GM12875 (cell line): ENCODE data around the gene KIRREL1.

Experiments
- H3K4me3 ChIP-seq: one replicate; pipeline ENCODE4 v1.5.1; 2011; ENCODE audit warnings: low read depth, low read length, control low read depth
- CTCF ChIP-seq: IDR thresholded peaks from 2 replicates; pipeline ENCODE4 v1.5.1; 2011; ENCODE audit warnings: low read depth, mild to moderate bottlenecking, control low read depth, inconsistent platforms, low read length, moderate library complexity, borderline replicate concordance; ENCODE audit not compliant: insufficient read depth

Gene KIRREL1

GRCh38 chr1:158022554-158023312, 29.3 kb downstream of the KIRREL1 start:
- TF ChIP-seq CTCF: no peak
- H3K4me3 ChIP-seq: no peak overlapping the region

- no peak overlapping the region for H3K4me3 ChIP-seq
- TF ChIP-seq CTCF: no peak
These were observed 31.3 kb downstream of the KIRREL1 start for GRCh38 chr1:158024737-158025136.

- no peak for TF ChIP-seq CTCF
- no peak overlapping the region for H3K4me3 ChIP-seq
These were observed 32.3 kb downstream of the KIRREL1 start for GRCh38 chr1:158025576-158026230.

- TF ChIP-seq CTCF: no peak
- H3K4me3 ChIP-seq: no peak overlapping the region
These were observed 33.2 kb downstream of the KIRREL1 start for GRCh38 chr1:158026651-158027050.

GRCh38 chr1:158027508-158027907, 34.1 kb downstream of the KIRREL1 start:
- TF ChIP-seq CTCF: no peak
- H3K4me3 ChIP-seq: no peak overlapping the region

- no peak overlapping the region for H3K4me3 ChIP-seq
- TF ChIP-seq CTCF: no peak
These were observed 35.5 kb downstream of the KIRREL1 start for GRCh38 chr1:158028969-158029368.

- TF ChIP-seq CTCF: no peak
- H3K4me3 ChIP-seq: no peak overlapping the region
These were observed 41.6 kb downstream of the KIRREL1 start for GRCh38 chr1:158035014-158035413.
